ENCODE data around the gene DYNC1H1.

DNA sequence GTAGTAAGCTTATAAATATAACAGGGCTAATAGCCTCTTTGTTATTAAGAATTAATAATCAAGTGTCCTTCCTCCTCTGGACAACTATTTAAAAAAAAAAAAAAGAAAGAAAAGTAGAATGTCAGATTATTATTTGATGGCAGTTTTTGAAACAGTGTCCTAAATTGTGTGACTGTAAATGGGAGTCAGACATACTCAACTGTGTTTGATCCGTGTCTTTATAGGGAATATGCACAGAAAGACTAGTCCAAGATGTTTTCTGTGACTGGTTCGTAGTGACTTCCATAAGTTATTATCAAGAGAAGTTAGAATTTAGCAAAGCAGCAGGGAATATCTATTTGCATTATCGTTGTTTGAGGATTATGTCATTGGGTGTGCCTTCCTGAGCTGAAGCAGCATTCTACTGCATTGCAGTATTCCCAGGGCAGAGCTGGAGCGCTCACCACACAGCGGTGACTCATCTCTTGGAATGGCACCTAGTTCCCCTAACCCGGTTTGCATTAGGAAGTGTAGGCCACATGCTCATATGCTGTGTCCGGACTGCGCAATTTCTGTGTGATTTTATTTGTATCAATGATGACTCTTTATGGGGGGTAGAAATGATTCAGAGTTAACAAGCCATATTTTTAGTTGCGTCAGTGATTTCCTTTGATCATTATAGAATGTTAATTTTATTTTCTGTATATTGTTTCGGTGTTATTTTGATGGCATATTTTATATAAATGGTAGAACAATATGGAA, 7.9 kb downstream of the DYNC1H1 start:
- TF ChIP-seq TARDBP (IDR thresholded peaks at IDR 0.05): no peak
- no peak for TF ChIP-seq FOXM1 (IDR thresholded peaks at IDR 0.05; ENCODE audit: borderline replicate concordance)
- no peak for TF ChIP-seq FOXA1 (IDR thresholded peaks at IDR 0.05)
- TF ChIP-seq SP1 (IDR thresholded peaks at IDR 0.05): no peak
- TF ChIP-seq HDGF (IDR thresholded peaks at IDR 0.05; ENCODE audit: borderline replicate concordance): no peak
- TF ChIP-seq BHLHE40 (IDR thresholded peaks at IDR 0.05; ENCODE audit: borderline replicate concordance): no peak
- no peak for TF ChIP-seq L3MBTL2 (conservative IDR thresholded peaks at IDR 0.05)
